Embryonic facial prominence (tissue), 1 donor: ENCODE data around the gene ZNF319.

Experiments
- DNase-seq: peaks from one replicate; pipeline ENCODE4 v3.0.0-alpha.2; 2016; ENCODE audit errors: extremely low spot score

ZNF319 gene

DNA sequence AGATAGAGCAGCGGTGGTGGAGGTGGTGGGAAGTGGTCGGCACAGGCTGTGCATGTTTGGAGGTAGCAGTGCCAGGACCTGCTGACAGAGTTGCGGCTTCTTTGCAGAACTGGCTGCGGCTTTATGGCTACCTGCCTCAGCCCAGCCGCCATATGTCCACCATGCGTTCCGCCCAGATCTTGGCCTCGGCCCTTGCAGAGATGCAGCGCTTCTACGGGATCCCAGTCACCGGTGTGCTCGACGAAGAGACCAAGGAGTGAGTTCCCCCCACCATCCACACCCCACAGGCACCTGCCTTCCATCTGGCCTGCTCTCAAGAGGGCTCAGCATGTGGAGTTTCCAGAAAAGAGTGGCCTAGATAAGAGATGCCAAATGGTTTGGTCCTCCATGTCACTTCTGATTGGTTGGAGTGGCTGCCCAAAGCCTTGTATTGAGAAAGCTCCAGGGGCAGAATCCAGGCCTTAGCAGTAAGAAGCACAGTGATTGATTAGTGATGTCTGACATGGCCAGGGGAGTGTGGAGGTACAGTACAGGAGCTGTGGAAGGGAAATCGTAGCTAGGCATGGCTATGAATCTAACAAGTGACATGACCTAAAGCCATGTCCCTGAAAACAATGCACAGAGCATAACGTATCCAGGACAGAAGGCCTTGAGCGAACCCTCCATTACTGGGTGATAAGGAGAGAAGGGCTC, 37.0 kb upstream of the ZNF319 start:
- no peak for DNase-seq

DNA sequence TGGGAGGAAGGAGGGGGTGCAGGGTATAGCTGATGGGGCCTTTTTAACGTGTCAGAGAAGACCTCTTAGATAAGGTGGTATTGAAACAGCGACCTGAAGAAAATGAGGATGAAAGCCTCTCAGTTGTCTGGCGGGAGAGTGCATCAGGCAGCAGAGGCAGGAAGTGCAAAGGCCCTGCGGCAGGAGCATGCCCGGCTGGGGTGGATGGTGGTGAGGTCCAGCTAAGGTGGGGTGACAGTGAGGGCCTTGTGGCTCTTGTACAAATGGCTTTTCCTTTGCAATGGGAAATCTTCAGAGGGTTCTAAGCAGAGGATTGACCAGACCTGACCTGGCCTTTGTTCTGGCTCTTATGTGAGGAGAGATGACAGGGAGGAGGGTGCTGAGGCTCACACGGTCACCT, 36.5 kb upstream of the ZNF319 start:
- DNase-seq, result no peak

DNA sequence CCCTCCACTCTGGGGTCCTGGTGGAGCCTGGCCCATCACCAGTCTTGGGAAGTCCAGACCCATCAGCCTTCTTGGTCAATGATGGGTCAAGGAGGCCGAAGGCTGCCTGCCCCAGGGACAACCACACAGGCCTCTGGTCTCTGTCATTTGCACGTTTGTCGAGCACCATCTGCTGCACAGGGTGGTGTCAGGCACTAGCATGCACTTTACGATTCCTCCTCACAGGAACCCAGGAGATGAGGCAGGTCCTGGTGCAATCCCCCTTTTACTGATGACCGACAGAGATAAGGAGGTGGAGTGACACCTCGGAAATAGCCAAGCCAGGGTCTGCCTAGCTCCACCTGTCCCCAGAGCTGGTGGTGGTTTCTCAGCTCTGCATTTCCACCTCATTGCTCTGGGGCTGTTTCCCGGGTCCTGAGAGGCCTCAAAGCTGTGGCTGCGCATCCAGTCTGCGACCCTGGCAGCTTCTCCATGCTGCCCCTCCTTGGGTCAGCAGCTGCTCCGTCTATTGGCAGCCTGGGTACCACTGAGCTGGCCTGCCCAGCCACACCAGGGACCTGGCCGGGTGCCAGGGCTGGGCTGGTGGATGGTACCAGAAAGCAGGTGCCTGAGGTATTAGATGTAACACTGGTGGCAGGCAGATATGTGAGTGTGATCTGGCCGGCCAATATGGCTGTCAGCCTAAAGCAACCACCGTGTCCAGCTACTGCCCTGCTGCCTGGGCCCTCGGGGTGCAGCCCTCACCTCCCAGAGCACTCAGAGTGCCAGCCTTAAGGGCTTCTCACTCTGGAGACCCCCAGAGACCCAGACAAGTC, 35.1 kb upstream of the ZNF319 start:
- DNase-seq, result no peak

DNA sequence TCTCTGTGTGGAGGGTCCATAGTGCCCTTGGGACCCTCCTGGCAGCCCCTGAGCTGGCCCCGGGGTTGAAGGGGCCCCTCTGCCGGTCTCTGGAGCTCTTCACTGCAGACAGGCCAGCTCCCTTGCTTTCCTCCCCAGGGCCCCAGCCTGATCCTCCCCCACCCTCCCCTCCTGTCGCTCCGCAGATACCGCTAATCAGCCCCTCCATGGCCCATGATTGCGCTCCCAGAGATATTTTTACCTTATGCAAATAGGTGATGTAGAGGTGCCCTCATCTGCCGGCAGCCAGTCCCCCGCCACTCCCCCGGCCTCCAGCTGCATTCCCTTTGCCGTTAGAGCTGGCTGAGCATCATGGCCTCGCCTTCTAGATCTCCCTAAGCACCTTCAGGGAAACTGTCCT, 34.3 kb upstream of the ZNF319 start:
- no peak for DNase-seq

DNA sequence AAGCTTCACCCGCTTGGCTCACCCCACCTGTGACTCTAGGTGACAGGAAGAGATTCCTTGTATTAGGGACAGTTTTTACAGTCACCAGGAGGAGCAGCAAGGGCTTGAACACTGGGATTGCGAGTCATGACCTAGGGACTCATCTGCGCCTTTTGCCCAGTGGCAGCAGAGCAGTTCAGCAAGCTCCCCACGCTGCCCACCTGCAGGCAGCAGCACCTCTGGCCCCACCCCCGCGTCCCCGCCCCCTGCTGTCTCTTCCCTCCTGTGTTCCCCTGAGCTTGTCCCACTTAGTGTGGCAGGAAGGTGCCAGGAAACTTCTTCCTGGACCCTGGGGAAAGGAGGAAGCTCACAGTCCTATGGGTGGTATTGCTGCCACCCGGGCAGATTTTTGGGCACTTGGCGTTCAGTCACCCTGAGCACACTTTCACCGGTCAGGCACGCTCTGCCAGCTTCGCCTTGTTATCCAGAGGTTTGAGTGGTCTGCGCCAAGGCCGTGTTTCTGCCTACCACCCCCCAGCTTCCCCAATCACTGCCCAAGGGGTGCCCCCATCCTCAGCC, 33.7 kb upstream of the ZNF319 start:
- DNase-seq, result no peak

DNA sequence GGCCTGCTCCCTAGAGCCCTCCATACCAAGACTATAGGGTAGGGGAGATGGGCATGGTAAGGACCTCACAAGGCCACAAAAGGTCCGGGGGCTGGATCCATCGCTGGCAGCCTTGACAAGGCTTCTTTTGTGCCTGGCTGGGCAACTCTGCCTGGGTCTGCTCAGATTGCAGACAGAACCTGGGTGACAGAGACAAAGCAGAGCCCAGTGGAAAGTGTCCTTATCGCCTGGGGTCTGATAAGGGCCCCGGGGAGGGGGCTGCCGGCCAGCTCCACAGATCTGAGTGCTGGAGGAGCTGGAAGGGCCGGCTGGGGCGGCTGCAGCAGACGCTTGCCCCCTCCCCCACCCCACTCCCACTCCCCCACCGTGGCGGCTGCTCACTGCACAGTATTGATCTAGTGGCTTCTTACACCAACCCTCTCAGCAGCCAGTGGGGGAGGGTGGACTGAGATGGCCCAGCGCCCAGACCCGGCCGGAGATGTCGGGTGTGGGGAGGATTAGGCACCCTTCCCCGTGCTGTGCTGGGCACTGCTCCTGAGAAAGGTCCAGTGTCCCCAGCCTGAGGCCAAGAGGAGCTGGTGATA, 32.3 kb upstream of the ZNF319 start:
- DNase-seq, result no peak

DNA sequence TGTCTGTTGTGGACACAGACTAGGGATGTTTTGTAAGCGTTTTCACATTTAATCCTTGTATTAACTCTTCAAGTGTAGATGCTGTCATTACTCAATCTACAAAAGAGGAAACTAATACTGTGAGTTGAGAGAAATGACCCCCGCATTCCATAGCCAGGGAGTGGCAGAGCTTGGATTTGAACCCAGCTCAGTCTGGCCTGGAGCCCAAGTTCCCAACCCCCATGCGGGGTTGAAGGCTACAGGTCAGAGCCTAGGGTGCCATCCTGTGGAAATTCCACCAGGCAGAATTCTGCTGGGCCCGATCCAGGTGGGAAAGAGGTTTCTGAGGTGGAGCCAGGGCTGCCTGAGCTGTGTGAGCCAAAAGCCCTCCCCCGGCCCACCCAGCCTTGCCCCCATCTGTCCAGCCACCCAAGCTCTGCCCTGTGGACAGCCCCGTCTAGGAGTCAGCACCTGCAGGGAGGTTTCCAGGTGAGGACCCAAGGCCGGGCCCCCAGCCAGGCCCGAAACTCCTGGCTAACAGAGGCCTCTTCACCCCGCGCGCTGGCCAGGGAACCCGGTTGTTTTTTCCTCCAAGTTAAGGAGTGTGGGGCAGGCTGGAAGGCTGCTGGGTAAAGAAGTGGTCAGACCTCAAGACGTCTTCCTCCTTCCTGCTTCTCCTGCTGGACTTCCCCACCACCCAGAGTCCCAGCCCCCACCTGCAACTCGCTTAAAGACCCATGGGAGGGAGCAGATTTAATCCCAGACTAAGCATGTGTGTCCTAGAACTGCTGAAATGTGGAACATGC, 30.7 kb upstream of the ZNF319 start:
- DNase-seq, result no peak

DNA sequence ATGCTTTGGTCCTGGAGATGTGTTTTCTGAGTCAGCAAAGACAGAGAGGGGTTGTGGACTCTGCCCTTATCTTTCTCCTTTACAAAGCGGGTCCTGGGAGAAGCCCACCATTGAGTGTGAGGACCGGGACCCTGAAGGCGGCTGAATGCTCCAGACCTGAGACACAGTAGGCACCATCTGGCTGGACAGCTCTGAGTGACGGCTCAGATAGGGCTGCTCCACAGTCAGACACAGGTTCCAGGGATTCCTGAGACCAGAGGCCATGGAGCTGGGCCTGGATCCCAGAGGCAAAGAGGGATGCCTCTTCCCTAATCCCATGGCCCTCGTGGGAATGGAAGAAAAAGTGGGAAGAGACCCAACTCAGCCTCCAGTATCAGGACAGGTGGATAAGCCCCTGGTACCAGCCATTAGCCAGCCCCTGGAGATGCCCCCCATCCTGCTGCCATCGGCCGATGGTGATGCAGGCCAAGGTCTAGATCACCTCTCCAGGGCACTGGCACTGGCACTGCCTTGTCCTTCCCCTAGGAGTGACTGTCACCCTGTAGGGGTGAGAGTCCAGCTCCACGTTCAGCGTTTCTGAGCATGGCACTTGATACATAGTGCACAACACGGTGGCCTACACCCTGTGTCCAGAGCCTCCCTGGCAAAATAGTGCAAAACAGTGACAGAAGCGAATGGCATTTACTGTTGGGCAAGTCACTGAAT, 29.8 kb upstream of the ZNF319 start:
- no peak for DNase-seq

DNA sequence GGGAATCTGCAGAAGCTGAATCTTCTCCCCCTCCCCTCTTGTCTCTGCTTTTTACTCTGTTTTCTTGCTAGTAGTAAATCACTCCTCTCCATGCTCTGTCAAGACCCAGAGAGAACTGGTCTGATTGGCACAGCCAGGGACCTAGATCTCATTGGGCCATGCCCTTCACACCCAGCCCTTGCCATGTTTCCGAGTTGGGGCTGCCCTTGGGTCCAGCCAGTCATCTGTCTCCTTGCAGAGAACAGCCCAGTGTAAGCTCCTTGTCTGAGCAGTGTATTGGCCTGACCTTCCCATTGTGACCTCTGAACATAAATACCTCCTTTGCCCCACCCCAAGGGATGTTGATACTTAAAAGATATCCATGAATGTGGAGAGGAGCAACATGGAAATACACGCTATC, 28.9 kb upstream of the ZNF319 start:
- no peak for DNase-seq

DNA sequence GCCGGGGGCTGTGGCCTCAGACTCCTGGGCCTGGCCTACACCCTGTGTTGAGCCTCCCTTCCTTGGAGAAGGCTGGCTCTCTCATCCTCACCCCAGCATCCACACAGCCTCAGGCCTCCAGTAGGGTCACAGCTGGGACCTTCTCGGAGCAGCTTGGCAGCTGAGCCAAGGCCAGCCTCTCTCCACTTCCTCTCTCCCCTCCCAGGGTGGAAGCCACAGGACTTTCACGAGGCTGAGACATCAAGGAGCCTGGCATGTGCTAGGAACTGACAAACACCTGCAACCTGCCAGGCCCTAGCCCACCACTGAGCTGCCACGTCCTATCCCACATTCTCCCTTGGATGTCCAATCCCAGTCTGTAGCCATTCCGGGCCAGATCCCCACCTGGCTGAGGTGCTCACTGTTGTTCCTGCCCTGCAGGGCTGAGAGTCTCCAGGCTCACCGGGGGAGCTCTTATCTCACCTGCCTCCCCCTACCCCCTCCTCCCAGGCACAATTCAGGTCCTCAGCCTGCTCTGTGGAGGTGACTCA, 28.1 kb upstream of the ZNF319 start:
- no peak for DNase-seq

DNA sequence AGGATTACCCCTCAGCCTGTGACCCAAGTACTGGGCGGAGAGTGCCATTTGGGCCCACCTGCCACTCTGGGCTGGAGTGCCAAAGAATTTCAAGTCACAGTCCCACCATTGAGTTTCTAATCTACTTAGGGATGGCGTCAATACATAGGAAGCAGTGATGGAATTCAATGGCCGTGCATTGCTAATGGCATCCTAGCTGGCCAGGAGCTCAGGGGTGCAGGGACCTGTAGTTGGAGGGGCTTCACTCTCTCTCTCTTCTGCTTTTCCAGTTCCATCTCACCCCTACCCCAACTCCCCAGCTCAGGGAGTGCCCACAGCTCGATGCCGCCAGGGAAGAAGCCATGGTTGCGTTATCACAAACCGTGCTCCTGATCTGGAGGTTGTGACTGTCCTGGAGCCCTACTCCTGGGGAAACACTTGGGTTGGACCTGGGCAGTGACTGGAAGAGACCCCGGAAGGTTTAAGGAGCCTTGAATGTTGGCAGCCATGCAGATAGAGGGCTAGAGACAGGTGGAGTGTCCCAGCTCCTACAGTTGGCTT, 27.5 kb upstream of the ZNF319 start:
- no peak for DNase-seq

DNA sequence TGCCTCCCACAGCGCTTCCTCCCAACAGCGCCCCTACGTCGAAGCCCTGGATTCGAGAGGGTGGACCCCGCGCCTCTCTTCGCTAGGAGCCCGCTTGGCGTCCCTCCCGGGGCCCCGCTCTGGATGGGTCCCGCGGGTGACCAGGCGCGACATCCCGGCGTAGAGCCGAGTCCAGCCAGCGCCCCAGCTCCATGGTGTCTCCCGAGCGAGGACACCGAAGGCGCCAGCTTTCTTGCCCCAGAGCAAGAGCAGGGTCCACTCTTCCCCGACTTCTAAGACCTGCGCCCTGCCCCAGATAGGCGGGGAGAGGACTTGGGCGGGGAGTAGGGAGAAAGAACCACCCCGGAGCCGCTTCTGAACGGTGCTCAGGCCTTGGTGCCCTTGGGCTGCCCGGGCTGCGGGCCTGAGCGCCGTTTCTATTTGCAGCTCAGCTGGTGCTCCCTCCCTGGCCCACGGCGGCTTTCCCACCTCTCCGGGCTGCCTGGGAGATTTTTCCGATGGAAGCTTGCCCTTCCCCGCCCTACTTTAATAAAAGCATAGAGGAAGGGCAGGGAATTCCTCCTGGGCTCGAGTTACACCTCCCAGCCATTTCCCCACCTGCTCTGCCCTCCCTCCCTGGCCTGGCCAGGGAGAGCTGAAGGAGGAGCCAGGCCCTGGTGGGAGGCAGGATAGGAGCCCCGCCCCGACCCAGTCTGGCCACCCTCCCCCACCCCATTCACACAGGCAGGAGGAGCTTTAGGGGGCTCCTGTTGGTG, 26.9 kb upstream of the ZNF319 start:
- DNase-seq, result no peak

DNA sequence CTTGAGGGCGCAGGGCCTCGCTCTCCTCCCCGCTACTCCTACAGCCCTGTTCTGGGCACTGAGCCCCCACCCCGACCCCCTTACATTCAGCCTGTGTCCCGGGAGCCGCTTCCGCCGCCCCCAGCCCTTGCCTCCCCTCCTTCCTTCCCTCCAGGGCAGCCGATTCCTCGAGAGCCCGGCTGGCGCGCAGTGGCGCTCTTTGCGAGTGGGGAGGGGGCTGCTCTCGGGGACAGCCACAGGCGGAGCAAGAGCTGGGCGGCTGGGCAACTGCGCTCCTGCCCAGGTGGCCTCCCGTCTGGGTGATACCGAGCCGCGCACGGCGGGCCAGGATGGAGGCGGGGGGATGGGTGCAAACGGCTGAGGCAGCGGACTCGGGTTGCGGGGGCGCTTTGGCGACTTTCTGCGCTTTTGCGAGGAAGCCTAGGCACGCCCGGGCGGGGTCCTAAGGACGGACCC, 26.3 kb upstream of the ZNF319 start:
- no peak for DNase-seq

DNA sequence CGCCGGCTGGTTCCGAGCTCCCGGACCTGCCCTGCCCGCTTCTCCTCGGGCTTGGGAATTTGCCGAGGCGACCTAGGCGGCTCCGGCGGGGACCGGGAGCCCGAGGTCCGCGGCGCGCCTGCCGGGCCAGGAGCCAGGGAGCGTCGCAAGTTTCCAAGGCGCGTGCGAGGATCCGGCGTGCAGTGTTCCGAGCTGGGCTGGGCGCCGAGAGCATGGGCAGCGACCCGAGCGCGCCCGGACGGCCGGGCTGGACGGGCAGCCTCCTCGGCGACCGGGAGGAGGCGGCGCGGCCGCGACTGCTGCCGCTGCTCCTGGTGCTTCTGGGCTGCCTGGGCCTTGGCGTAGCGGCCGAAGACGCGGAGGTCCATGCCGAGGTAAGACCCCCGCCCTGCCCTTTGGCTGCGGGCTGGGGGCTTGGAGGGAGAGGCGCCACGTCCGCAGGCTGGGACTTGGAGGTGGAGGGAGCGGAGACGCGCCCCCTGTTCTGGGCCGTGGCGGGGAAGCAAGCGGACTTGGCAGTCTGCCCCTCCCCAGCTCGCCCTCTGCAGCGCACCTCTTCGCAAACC, 25.8 kb upstream of the ZNF319 start:
- DNase-seq, result no peak

DNA sequence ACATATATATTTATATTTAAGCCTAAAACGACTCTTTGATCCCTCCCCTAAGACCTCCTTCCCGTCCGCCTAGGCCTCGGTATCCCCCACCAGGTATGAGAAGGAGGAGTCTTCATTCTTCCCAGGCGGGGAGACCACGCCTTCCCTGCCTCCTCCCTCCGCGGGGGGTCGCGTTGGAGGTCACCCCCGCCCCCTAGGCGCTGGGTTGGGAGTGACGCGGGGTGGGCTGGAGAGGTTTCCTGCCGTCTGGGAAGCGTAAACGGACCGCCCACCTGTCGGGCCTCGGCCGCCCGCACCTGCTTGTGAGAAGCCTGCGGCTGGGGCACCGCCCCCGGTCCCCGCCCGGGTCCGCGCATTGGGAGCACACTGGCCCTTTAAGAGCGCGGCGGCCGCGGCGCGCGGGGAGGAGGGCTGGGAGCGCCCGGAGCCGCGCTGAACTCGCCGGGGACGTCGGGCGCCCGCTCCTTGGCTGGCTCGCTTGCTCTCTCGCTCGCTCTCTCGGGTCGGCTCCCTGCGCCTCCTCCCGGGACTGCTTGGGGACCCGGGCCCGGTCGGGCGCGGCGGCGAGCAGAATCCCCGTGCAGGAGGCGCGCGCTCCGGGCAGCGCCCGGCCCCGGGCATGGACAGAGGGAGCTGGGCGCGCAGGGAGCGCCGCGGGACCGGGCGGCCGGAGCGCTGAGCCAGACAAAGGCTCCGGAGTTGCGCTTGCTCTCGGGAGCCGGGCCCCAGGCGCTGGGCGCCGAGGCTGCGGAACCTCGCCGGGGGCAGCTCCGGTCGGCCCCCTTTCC, 25.1 kb upstream of the ZNF319 start, which contains the start of gene MMP15:
TSS of gene MMP15 (plus strand) at position 404 of the 788 bp plus-strand sequence. CDS start 597 bp downstream, outside the sequence.
- peak; percentile 33 for DNase-seq

DNA sequence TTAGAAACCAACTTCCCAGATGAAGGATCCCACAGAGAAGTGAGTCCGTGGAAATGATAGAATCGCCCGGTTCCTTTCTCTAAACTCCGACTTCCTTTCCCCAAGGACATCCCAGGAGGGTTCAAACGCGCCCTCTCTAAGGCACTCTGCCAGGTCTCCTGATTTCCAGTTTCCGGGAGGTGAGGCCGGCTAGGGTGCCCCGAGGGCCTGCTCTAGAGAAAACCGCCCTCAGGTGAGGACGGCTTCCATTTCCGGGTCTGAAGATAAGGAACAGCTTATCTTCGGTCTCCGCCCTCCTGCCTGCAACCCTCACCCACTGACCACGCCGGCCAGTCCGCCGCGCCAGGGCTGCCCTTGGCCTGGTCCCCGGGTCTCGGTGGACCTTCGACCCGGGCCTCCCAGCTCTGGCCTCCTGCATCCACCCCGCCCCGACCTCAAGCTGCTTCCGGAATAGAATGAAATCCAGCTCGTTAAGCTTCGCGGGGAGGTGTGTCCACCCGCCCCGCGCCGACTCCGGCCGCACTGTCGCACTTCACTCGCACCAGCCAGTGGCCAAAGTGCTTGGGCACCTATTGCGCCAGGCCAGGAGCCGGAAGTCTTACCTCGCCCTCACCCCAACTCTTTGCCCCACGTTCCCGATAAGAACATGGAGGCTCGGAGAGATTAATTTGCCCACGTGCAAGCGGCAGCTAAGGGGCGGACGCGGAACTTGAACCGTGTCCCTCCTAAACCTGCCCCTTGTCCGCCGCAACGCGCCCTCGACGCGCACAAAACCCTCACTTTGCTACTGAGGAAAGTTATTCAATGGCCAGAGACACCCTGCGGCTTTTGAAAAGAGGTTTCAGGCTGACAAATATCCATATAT, 24.2 kb upstream of the ZNF319 start:
- DNase-seq, result no peak

DNA sequence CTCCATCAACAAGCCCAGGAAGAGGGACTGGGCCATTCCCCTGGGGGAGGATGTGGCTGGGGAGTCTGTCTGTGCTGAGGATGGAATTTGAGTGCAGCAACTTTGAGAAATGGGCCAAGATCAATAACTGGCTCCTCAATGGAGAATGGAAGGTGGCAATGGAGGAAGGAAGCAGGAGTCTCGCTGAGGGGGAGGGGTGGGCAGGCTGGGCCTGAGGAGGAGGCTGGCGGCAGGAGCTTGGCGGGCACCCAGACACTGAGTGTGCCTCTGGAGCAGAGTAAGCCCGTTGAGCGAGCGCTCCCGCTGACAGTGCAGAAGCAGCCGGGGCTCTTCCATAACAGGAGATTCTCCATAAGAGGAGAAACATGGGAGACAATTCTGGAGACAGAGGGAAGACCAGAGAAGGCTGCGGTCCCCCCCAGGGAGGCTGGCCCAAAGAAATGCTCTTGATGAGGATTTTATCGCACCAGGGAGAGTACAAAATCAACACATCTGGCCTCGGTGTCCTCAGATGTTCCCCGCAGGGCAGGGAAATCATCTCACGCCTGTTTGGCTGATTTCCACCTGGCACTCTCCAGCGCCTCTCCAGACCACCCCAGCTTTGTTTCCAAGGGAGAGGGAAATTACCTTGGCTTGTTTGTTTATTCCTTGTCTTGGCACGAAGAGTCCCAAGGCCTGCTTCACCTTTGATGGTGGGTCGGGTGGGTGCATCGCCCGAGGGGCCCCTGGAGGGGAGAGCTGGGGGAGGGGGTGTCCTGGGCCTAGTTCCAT, 22.3 kb upstream of the ZNF319 start:
- DNase-seq, result no peak
